ENCODE results near the gene SPAG16.

The SPAG16 gene

DNA sequence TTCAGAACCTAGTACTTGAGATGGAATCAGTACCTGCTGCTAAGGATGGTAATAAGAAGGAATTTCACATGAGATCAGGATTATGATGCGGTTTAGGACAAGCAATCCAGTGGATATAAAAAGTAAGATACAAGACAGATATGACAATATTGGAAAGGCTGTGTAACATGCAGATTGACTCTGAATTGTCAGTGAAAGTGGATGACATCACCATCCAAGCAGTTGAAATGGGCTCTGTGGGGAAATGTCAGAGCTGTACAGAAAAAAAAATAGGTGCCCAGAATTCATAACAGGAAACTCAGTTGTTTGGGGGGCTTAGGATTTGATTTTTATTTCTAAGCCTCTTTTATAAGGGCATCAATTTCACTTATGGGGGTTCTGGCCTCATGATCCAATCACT, 438.3 kb downstream of the SPAG16 start:
- Histone ChIP-seq H3K36me3 (no peaks in the 10 kb centered on the region), H3K4me3 (ENCODE audit: low read depth, low read length) (no peak overlapping the region), H3K27ac (peak overlapping the region; percentile 6; the same call in 1 of the 2 replicates), H3K9me3 (ENCODE audit: severe bottlenecking) (no peaks in the 10 kb centered on the region), H3K27me3 (ENCODE audit: insufficient read depth, low read depth, severe bottlenecking) (no peaks in the 10 kb centered on the region)
- TF ChIP-seq, protein P1, sequence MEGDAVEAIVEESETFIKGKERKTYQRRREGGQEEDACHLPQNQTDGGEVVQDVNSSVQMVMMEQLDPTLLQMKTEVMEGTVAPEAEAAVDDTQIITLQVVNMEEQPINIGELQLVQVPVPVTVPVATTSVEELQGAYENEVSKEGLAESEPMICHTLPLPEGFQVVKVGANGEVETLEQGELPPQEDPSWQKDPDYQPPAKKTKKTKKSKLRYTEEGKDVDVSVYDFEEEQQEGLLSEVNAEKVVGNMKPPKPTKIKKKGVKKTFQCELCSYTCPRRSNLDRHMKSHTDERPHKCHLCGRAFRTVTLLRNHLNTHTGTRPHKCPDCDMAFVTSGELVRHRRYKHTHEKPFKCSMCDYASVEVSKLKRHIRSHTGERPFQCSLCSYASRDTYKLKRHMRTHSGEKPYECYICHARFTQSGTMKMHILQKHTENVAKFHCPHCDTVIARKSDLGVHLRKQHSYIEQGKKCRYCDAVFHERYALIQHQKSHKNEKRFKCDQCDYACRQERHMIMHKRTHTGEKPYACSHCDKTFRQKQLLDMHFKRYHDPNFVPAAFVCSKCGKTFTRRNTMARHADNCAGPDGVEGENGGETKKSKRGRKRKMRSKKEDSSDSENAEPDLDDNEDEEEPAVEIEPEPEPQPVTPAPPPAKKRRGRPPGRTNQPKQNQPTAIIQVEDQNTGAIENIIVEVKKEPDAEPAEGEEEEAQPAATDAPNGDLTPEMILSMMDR (IDR thresholded peaks at IDR 0.05; ENCODE audit: low read depth, low read length): no peak
- DNase-seq: no peak

DNA sequence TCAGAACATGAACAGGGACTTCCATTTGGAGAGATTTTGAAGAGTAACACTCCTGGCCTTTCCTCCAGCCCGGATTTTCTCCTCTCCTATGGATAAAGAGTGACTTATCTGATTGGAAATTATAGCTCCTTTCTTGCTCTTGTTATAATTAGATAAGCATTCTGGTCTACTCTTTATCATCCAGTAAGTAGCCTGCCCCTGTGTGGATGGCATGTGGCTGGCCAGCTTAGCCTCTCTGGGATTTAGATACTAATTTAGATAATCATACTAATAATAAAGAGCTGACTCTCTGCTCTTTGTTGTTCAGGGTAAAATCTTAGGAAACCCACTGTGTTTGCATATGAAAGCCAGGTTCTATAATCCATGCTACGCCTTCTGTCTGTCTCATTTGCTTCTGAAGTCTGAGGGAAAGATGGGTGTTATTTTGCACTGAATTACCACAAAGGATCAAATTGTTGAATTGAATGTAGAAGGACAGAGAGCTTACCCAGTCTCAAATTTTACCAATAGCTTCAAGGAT, 438.8 kb downstream of the SPAG16 start:
- TF ChIP-seq, protein P1 (IDR thresholded peaks at IDR 0.05; ENCODE audit: low read depth, low read length): no peak
- H3K9me3 ChIP-seq (ENCODE audit: severe bottlenecking): no peaks in the 10 kb centered on the region
- no peak overlapping the region for H3K4me3 ChIP-seq (ENCODE audit: low read depth, low read length)
- H3K27me3 ChIP-seq (ENCODE audit: insufficient read depth, low read depth, severe bottlenecking): no peaks in the 10 kb centered on the region
- DNase-seq: peak; percentile 78
- peak overlapping the region; percentile 60 for H3K27ac ChIP-seq
- H3K36me3 ChIP-seq: no peaks in the 10 kb centered on the region

DNA sequence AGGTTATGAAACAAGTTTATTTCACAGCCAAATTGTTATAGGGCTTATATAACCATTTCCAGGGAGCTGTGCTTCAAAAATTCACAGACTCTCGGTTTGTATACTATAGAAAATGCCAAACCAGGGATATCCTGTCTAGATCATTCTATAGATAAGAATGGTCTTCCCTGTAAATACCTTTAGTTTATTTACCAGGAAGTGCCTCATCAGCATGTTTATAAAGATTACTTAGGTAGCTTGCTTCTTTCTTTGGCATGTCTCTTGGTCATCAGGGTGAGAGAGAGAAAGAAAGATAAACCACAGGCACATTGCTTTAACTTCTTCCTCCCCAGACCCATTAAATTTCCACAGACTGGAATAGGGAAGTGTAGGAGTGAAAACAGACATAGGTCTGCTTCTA, 439.4 kb downstream of the SPAG16 start:
- H3K4me3 ChIP-seq (ENCODE audit: low read depth, low read length): no peak overlapping the region

GRCh38 chr2:213726101-213726500, 441.8 kb downstream of the SPAG16 start:
- Histone ChIP-seq H3K27ac (no peak overlapping the region), H3K27me3 (ENCODE audit: insufficient read depth, low read depth, severe bottlenecking) (no peaks in the 10 kb centered on the region), H3K9me3 (ENCODE audit: severe bottlenecking) (no peaks in the 10 kb centered on the region), H3K4me3 (ENCODE audit: low read depth, low read length) (no peak overlapping the region), H3K36me3 (no peaks in the 10 kb centered on the region)
- TF ChIP-seq, protein P1 (IDR thresholded peaks at IDR 0.05; ENCODE audit: low read depth, low read length): no peak
- DNase-seq: no peak

More for the DNA sequence above, 439.4 kb downstream of the SPAG16 start:
- peak overlapping the region; percentile 60 for H3K27ac ChIP-seq
- TF ChIP-seq, protein P1 (IDR thresholded peaks at IDR 0.05; ENCODE audit: low read depth, low read length): no peak
- H3K9me3 ChIP-seq (ENCODE audit: severe bottlenecking): no peaks in the 10 kb centered on the region
- no peak for DNase-seq
- no peaks in the 10 kb centered on the region for H3K36me3 ChIP-seq
- H3K27me3 ChIP-seq (ENCODE audit: insufficient read depth, low read depth, severe bottlenecking): no peaks in the 10 kb centered on the region

DNA sequence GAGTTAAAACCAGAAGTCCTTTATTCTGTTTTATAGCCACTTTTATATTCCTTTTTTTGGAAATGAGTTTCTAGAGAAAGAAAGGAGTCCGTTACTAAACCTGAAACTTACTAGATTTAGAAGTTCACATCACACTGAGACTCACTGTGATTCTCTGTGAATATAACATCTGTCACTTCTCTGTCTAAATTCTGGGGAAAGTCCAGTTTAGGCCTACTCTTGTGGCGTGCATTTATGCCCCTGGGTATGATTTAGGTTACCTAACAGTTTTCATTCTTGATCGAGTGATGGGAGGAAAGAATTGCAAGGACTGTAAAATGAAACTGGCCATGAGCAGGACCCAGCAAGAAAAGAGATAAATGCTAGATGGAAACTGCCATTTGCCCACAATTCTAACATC, 449.6 kb downstream of the SPAG16 start:
- Histone ChIP-seq H3K9me3 (ENCODE audit: severe bottlenecking) (no peaks in the 10 kb centered on the region), H3K4me3 (ENCODE audit: low read depth, low read length) (no peak overlapping the region), H3K27ac (no peak overlapping the region), H3K36me3 (no peaks in the 10 kb centered on the region), H3K27me3 (ENCODE audit: insufficient read depth, low read depth, severe bottlenecking) (no peaks in the 10 kb centered on the region)
- TF ChIP-seq, protein P1 (IDR thresholded peaks at IDR 0.05; ENCODE audit: low read depth, low read length): no peak
- no peak for DNase-seq

DNA sequence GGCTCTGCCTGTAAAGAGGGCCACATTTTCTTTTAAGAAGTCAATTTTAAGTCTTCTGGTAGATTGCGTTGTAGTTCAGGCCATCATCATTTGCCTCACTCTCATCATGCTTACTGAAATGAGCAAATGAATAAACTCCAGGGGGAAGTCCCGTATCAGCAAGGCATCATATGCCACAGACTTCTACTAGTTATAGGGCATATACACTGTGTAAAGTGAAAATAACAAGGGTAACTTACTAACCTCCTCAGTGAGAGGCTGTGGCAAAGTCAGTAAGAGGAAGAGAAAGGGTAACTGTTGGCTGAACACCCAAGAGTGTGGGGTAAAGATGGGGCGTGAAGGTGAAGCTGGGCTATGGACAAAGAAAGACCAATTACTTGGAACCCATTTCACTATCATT, 456.2 kb downstream of the SPAG16 start:
- Histone ChIP-seq H3K4me3 (ENCODE audit: low read depth, low read length) (no peak overlapping the region), H3K27ac (no peak overlapping the region), H3K9me3 (ENCODE audit: severe bottlenecking) (no peaks in the 10 kb centered on the region), H3K27me3 (ENCODE audit: insufficient read depth, low read depth, severe bottlenecking) (no peaks in the 10 kb centered on the region), H3K36me3 (no peaks in the 10 kb centered on the region)
- TF ChIP-seq, protein P1 (IDR thresholded peaks at IDR 0.05; ENCODE audit: low read depth, low read length): no peak
- no peak for DNase-seq

All from WERI-Rb-1 (cell line).